ENCODE data around the gene TBC1D13. TPM values are rescaled to one million over a fixed set of nuclear protein-coding genes. Genes with fewer than 3 reads are reported as not detected.
"Not testable (repeated sequence)": the region's sequence is repeated elsewhere in the genome, so short reads cannot be mapped to it uniquely, and the experiment has no call there.

Gene TBC1D13
- total RNA-seq, 1 experiment from 2014 or later, result 10.9 TPM

DNA sequence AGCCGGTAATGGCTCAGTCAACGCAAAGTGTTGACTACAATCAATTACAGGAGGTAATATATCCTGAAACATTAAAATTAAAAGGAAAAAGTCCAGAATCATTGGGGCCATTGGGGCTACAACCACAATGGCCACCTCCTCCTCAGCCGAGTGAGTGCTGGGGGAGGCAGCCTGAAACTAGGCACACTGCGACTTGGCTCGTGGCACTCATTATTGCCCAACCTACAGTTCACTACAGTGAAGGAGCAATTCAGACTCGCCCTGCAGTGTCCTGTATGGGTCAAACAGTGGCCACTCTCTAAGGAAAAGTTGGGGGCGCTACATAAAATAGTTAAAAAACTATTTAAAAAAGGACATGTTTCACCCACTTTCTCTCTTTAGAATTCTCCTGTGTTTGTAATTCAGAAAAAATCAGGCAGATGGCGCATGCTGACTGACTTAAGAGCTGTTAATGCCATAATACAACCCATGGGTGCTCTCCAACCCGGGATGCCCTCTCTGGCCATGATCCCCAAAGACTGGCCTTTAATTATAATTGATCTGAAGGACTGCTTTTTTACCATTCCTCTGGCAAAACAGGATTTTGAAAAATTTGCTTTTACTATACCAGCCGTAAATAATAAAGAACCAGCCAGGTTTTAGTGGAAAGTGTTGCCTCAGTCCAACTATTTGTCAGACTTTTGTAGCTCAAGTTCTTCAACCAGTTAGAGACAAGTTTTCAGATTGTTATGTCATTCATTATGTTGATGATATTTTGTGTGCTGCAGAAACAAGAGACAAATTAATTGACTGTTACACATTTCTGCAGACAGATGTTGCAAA is 64.9 kb downstream of the TBC1D13 start:
- intact Hi-C loops (cut with micrococcal nuclease), result loop anchor here (1.0 to 5.0 kb wide), 2 partner anchors 76 to 155 kb away; no protein-coding TSS in a partner anchor

GRCh38 chr9:128852646-128853045 is 65.6 kb downstream of the TBC1D13 start:
- CTCF ChIA-PET, result interaction anchor here (0.7 to 4.2 kb wide), 15 partner anchors 9 to 178 kb away, joined by 3 to 71 read pairs (median 3); no protein-coding TSS in a partner anchor

More for the DNA sequence above, 64.9 kb downstream of the TBC1D13 start:
- POLR2A ChIA-PET, result interaction anchor here (0.7 to 1.2 kb wide), 4 partner anchors 13 to 298 kb away, joined by 3 to 6 read pairs (median 4); partner anchors contain the start of genes KYAT1 and LRRC8A
- not testable (repeated sequence) for H3K36me3 Mint-ChIP-seq (ENCODE audit: insufficient read depth, unreplicated experiment); H3K4me1 Mint-ChIP-seq (ENCODE audit: insufficient read depth, unreplicated experiment); BruUV-seq (replicated peaks); H3K27me3 Mint-ChIP-seq (ENCODE audit: insufficient read depth, unreplicated experiment); H3K4me3 Mint-ChIP-seq (ENCODE audit: unreplicated experiment); H3K9me3 Mint-ChIP-seq (ENCODE audit: unreplicated experiment); H3K27ac Mint-ChIP-seq (ENCODE audit: low read depth, unreplicated experiment)
- peak; percentile 58 for DNase-seq (ENCODE audit: unreplicated experiment)
- CTCF ChIA-PET, result interaction anchor here (0.7 to 4.2 kb wide), 14 partner anchors 10 to 178 kb away, joined by 3 to 71 read pairs (median 4); no protein-coding TSS in a partner anchor
- TF ChIP-seq, protein P1, sequence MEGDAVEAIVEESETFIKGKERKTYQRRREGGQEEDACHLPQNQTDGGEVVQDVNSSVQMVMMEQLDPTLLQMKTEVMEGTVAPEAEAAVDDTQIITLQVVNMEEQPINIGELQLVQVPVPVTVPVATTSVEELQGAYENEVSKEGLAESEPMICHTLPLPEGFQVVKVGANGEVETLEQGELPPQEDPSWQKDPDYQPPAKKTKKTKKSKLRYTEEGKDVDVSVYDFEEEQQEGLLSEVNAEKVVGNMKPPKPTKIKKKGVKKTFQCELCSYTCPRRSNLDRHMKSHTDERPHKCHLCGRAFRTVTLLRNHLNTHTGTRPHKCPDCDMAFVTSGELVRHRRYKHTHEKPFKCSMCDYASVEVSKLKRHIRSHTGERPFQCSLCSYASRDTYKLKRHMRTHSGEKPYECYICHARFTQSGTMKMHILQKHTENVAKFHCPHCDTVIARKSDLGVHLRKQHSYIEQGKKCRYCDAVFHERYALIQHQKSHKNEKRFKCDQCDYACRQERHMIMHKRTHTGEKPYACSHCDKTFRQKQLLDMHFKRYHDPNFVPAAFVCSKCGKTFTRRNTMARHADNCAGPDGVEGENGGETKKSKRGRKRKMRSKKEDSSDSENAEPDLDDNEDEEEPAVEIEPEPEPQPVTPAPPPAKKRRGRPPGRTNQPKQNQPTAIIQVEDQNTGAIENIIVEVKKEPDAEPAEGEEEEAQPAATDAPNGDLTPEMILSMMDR (IDR thresholded peaks at IDR 0.05; ENCODE audit: unreplicated experiment), result peak; percentile 67

DNA sequence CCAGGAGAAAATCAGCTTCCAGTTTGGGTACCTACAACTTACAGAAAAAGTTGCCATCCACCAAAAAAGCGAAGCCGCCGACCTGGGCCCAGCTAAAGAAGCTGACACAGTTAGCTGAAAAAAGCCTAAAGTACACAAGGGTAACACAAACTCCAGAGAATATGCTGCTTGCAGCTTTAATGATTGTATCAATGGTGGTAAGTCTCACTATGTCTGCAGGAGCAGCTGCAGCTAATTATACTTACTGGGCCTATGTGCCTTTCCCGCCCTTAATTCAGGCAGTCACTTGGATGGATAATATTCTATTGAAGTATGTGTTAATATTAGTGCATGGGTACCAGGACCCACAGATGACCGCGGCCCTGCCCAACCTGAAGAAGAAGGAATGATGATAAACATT is 67.4 kb downstream of the TBC1D13 start:
- H3K27ac Mint-ChIP-seq (ENCODE audit: low read depth, unreplicated experiment); DNase-seq (ENCODE audit: unreplicated experiment); H3K4me1 Mint-ChIP-seq (ENCODE audit: insufficient read depth, unreplicated experiment); H3K9me3 Mint-ChIP-seq (ENCODE audit: unreplicated experiment); H3K27me3 Mint-ChIP-seq (ENCODE audit: insufficient read depth, unreplicated experiment); H3K36me3 Mint-ChIP-seq (ENCODE audit: insufficient read depth, unreplicated experiment); H3K4me3 Mint-ChIP-seq (ENCODE audit: unreplicated experiment); POLR2A ChIA-PET; BruUV-seq (replicated peaks): not testable (repeated sequence)
- CTCF ChIA-PET, result interaction anchor here (0.5 to 4.2 kb wide), 4 partner anchors 10 to 770 kb away, joined by 3 to 71 read pairs (median 6); no protein-coding TSS in a partner anchor
- intact Hi-C loops (cut with micrococcal nuclease), result loop anchor here (5.0 kb wide), 1 partner anchor 153 kb away; no protein-coding TSS in a partner anchor

More at GRCh38 chr9:128852646-128853045, 65.6 kb downstream of the TBC1D13 start:
- not testable (repeated sequence) for BruUV-seq (replicated peaks); H3K27me3 Mint-ChIP-seq (ENCODE audit: insufficient read depth, unreplicated experiment); H3K9me3 Mint-ChIP-seq (ENCODE audit: unreplicated experiment); H3K36me3 Mint-ChIP-seq (ENCODE audit: insufficient read depth, unreplicated experiment); DNase-seq (ENCODE audit: unreplicated experiment); H3K4me1 Mint-ChIP-seq (ENCODE audit: insufficient read depth, unreplicated experiment); H3K4me3 Mint-ChIP-seq (ENCODE audit: unreplicated experiment); H3K27ac Mint-ChIP-seq (ENCODE audit: low read depth, unreplicated experiment)
- POLR2A ChIA-PET, result interaction anchor here (0.7 to 1.2 kb wide), 4 partner anchors 14 to 299 kb away, joined by 3 to 6 read pairs (median 4); partner anchors contain the start of genes KYAT1 and LRRC8A
- intact Hi-C loops (cut with micrococcal nuclease), result loop anchor here (1.0 to 5.0 kb wide), 2 partner anchors 76 to 155 kb away; no protein-coding TSS in a partner anchor

GRCh38 chr9:128858476-128858875 is 71.4 kb downstream of the TBC1D13 start:
- H3K27ac Mint-ChIP-seq (ENCODE audit: low read depth, unreplicated experiment); POLR2A ChIA-PET; BruUV-seq (replicated peaks); intact Hi-C loops (cut with micrococcal nuclease); H3K36me3 Mint-ChIP-seq (ENCODE audit: insufficient read depth, unreplicated experiment); H3K27me3 Mint-ChIP-seq (ENCODE audit: insufficient read depth, unreplicated experiment); DNase-seq (ENCODE audit: unreplicated experiment); H3K4me3 Mint-ChIP-seq (ENCODE audit: unreplicated experiment); H3K9me3 Mint-ChIP-seq (ENCODE audit: unreplicated experiment): not testable (repeated sequence)
- CTCF ChIA-PET, result interaction anchor here (0.5 to 12.7 kb wide), 3 partner anchors 19 to 1916 kb away, joined by 3 to 172 read pairs (median 4); no protein-coding TSS in a partner anchor
- peaks cover 14% of the 10 kb centered on the region for H3K4me1 Mint-ChIP-seq (ENCODE audit: insufficient read depth, unreplicated experiment)

Other genes with a start within 250 kb of the TBC1D13 start
- gene SPTAN1, start 234.7 kb upstream of the TBC1D13 start, total RNA-seq (2022), result 254 and 280 TPM in 2 replicates
- 31.7 and 43.7 TPM in 2 replicates for gene DYNC2I2, start 130.4 kb upstream of the TBC1D13 start, total RNA-seq (2022)
- 512 and 563 TPM in 2 replicates for gene SET, start 98.0 kb upstream of the TBC1D13 start, total RNA-seq (2022)
- 1.1 TPM in 2 replicates for gene PKN3, start 84.8 kb upstream of the TBC1D13 start, total RNA-seq (2022)
- 22.1 and 22.9 TPM in 2 replicates for gene ZDHHC12, start 63.1 kb upstream of the TBC1D13 start, total RNA-seq (2022)
- 19.5 and 26.6 TPM in 2 replicates for gene ZER1, start 15.3 kb upstream of the TBC1D13 start, total RNA-seq (2022)
- 18.2 and 22.0 TPM in 2 replicates for gene ENDOG, start 31.2 kb downstream of the TBC1D13 start, total RNA-seq (2022)
- 30.1 and 32.4 TPM in 2 replicates for gene SPOUT1, start 42.5 kb downstream of the TBC1D13 start, total RNA-seq (2022)
- 3.8 and 5.7 TPM in 2 replicates for gene KYAT1, start 94.7 kb downstream of the TBC1D13 start, total RNA-seq (2022)
- 30.9 and 31.6 TPM in 2 replicates for gene LRRC8A, start 94.9 kb downstream of the TBC1D13 start, total RNA-seq (2022)
- gene PHYHD1, start 133.7 kb downstream of the TBC1D13 start, total RNA-seq (2022), result 0.70 and 2.0 TPM in 2 replicates
- 12.0 and 16.9 TPM in 2 replicates for gene DOLK, start 160.3 kb downstream of the TBC1D13 start, total RNA-seq (2022)
- gene NUP188, start 160.4 kb downstream of the TBC1D13 start, total RNA-seq (2022), result 47.3 and 54.9 TPM in 2 replicates
- gene SH3GLB2, start 241.1 kb downstream of the TBC1D13 start, total RNA-seq (2022), result 51.7 and 58.3 TPM in 2 replicates
- gene MIGA2, start 249.4 kb downstream of the TBC1D13 start, total RNA-seq (2022), result 28.6 and 28.7 TPM in 2 replicates

Data from MCF 10A (cell line).